Kidney (tissue), 14 donors: ENCODE measurements around the gene CORO7. TPM values are rescaled to one million over a fixed set of nuclear protein-coding genes. Genes with fewer than 3 reads are reported as not detected.

Experiments
- DNase-seq, 5 donors: peaks; one replicate each; pipeline ENCODE4 v3.0.0-alpha.2; 2013 to 2020
- FAIRE-seq: peaks from 2 replicates; lab custom pipeline; 2012; peaks lifted over from hg19 to GRCh38; lab: Jason Lieb, UNC
- H3K27ac ChIP-seq, 2 donors: one replicate each; pipeline ENCODE4 v1.7.0; 2013; ENCODE audit warnings: low read depth in 2 of 2, low read length in 2 of 2, inconsistent platforms in 1 of 2
- H3K27me3 ChIP-seq: one replicate; pipeline ENCODE4 v1.7.1; 2013; ENCODE audit warnings: low read length, inconsistent platforms; ENCODE audit not compliant: control insufficient read depth, insufficient read depth
- H3K36me3 ChIP-seq, 3 donors: one replicate each; pipeline versions ENCODE4 v1.7.0 to v1.7.1; 2013; ENCODE audit warnings: low read length in 3 of 3, control low read depth in 1 of 3, inconsistent platforms in 1 of 3; ENCODE audit not compliant: insufficient read depth in 3 of 3, control insufficient read depth in 2 of 3
- H3K4me1 ChIP-seq, 3 donors: one replicate each; pipeline versions ENCODE4 v1.7.0 to v1.7.1; 2013; ENCODE audit warnings: low read length in 3 of 3, inconsistent platforms in 1 of 3, low read depth in 1 of 3; ENCODE audit not compliant: control insufficient read depth in 2 of 3, insufficient read depth in 2 of 3
- H3K4me3 ChIP-seq, 3 donors: one replicate each; pipeline versions ENCODE4 v1.7.0 to v1.8.1; 2013; ENCODE audit warnings: low read length in 3 of 3, control low read depth in 1 of 3, inconsistent platforms in 1 of 3
- H3K9ac ChIP-seq, 3 donors: one replicate each; pipeline versions ENCODE4 v1.7.0 to v1.7.1; 2013; ENCODE audit warnings: low read length in 3 of 3, control low read depth in 1 of 3, inconsistent platforms in 1 of 3
- H3K9me3 ChIP-seq, 3 donors: one replicate each; pipeline versions ENCODE4 v1.7.0 to v1.7.1; 2013; ENCODE audit warnings: low read length in 3 of 3, control low read depth in 1 of 3, inconsistent platforms in 1 of 3; ENCODE audit not compliant: control insufficient read depth in 2 of 3, insufficient read depth in 1 of 3
- intact Hi-C: fragments of 100-400 bp; cut with DNase I; formaldehyde crosslinking; loops from one replicate; pipeline ENCODE4 v1.11.1; 2022
- polyA plus RNA-seq: library from polyadenylated mRNA; stranded (reverse); fragments of 350-450 nt; fragmentation: Illumina TruSeq; extraction: RNeasy Lipid Tissue Mini Kit (QIAGEN cat#74804); gene quantifications from one replicate; pipeline ENCODE4 v1.2.3, GENCODE V29; 2014; ENCODE audit warnings: low read depth, low replicate concordance; ENCODE audit not compliant: insufficient read depth
- total RNA-seq: library from RNA; stranded (reverse); fragmentation: NEBNext Ultra II Directional; extraction: Animal tissue kit (Norgen Biotek cat#: 25700); gene quantifications from one replicate; pipeline ENCODE4 v1.2.1, GENCODE V29; 2021
- TF ChIP-seq, protein P1 (sequence below): IDR thresholded peaks from 3 replicates; pipeline ENCODE4 v1.5.1; 2012; ENCODE audit warnings: mild to moderate bottlenecking, moderate library complexity, borderline replicate concordance; ENCODE audit not compliant: insufficient read depth; ENCODE audit errors: extremely low read depth
- donor health status: control.
- donor health status: control.
- donor health status: control.
- donor health status: control.
- donor health status: control.
- donor health status: DM: yes; HTN: yes; CAD: no.
- donor health status: Normal renal cell carcinoma (clear cell type).

The CORO7 gene
- total and polyA plus RNA-seq, 2 donors from 2014 or later = 9.8 to 50.1 TPM

DNA sequence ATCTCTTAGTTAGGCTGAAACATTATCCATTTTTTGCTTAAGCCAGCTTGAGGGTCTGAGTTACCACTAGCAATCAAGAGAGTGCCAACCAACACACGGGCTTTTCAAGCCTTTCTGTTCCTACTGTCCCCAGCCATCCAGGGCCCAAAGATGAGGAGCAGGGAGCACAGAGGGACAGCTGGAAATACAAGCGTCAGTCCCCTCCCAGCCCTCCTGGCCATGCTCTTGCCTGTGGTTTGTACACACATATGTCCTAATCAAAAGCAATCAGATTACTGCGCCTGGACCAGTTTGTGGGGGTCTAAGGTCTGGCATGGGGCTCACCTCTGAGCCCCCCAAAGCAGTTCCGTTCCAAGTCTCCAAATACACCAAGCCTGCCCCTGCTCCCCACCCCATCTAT, 3.5 kb downstream of the CORO7 start:
- Histone ChIP-seq H3K9me3 (no peaks in the 10 kb centered on the region), H3K4me3 (no peak overlapping the region), H3K36me3 (no peaks in the 10 kb centered on the region), H3K27ac (no peak overlapping the region), H3K4me1 (peaks cover 0 to 17% (median 6%) of the 10 kb centered on the region in 3 donors), H3K27me3 (no peaks in the 10 kb centered on the region), H3K9ac (no peak overlapping the region)
- TF ChIP-seq, protein P1, sequence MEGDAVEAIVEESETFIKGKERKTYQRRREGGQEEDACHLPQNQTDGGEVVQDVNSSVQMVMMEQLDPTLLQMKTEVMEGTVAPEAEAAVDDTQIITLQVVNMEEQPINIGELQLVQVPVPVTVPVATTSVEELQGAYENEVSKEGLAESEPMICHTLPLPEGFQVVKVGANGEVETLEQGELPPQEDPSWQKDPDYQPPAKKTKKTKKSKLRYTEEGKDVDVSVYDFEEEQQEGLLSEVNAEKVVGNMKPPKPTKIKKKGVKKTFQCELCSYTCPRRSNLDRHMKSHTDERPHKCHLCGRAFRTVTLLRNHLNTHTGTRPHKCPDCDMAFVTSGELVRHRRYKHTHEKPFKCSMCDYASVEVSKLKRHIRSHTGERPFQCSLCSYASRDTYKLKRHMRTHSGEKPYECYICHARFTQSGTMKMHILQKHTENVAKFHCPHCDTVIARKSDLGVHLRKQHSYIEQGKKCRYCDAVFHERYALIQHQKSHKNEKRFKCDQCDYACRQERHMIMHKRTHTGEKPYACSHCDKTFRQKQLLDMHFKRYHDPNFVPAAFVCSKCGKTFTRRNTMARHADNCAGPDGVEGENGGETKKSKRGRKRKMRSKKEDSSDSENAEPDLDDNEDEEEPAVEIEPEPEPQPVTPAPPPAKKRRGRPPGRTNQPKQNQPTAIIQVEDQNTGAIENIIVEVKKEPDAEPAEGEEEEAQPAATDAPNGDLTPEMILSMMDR = no peak
- FAIRE-seq = no peak
- intact Hi-C loops = no loop called here
- DNase-seq = no peak

DNA sequence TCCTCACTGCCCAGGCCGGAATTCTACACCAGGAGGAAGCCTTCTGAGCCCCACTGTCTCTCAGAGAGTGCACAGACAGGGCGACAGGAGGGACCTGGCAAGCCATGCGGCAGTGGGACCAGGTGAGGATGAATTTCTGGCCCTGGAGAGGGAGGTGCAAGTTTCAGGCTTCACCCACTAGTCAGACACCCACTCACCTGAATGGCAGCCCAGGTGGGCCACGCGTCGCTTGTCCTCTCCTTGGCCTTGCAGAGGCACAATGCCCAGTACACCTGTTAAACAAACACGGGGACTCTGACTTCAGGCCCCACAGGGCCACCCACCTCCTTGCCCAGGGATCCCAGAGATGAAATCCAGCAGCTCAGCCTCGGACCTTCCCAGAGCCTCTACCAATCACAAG, 4.2 kb downstream of the CORO7 start:
- TF ChIP-seq, protein P1 = no peak
- Histone ChIP-seq H3K27me3 (no peaks in the 10 kb centered on the region), H3K4me3 (no peak overlapping the region), H3K36me3 (no peaks in the 10 kb centered on the region), H3K4me1 (peaks cover 0 to 17% (median 6%) of the 10 kb centered on the region in 3 donors), H3K9me3 (no peaks in the 10 kb centered on the region), H3K9ac (no peak overlapping the region), H3K27ac (no peak overlapping the region)
- no peak for DNase-seq
- intact Hi-C loops = no loop called here
- FAIRE-seq = no peak

DNA sequence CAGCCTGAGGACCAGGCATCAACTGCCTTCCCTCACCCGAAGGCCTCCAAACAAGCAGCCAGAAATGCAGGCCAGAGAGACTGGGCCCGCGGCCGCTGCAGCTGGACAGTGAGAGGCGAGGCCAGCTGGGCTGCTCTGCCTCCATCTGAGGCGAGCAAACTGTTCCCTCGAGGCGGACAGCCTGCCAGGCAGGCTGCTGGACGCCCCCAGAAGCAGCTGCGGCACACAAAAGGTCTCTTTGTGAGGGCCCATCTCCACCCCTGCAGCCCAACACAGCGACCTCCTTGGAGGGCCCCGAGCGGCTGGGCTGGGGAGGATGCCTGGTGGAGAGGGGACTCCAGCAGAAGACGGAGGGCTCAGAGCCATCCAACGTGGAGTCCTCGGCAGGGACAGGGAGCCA, 4.7 kb downstream of the CORO7 start:
- Histone ChIP-seq H3K9ac (no peak overlapping the region), H3K9me3 (no peaks in the 10 kb centered on the region), H3K27ac (no peak overlapping the region), H3K27me3 (no peaks in the 10 kb centered on the region), H3K4me1 (peaks cover 0 to 14% (median 6%) of the 10 kb centered on the region in 3 donors), H3K36me3 (no peaks in the 10 kb centered on the region), H3K4me3 (no peak overlapping the region)
- intact Hi-C loops = no loop called here
- no peak for FAIRE-seq
- peak in 3 of 5 donors; percentile 52 to 86 (median 66) for DNase-seq
- TF ChIP-seq, protein P1 = no peak
